ENCODE measurements around the gene GSE1. TPM values are rescaled to one million over a fixed set of nuclear protein-coding genes. Genes with fewer than 3 reads are reported as not detected.

The GSE1 gene
- polyA plus RNA-seq, 5 donors: 85.6 to 120 (median 111) TPM

DNA sequence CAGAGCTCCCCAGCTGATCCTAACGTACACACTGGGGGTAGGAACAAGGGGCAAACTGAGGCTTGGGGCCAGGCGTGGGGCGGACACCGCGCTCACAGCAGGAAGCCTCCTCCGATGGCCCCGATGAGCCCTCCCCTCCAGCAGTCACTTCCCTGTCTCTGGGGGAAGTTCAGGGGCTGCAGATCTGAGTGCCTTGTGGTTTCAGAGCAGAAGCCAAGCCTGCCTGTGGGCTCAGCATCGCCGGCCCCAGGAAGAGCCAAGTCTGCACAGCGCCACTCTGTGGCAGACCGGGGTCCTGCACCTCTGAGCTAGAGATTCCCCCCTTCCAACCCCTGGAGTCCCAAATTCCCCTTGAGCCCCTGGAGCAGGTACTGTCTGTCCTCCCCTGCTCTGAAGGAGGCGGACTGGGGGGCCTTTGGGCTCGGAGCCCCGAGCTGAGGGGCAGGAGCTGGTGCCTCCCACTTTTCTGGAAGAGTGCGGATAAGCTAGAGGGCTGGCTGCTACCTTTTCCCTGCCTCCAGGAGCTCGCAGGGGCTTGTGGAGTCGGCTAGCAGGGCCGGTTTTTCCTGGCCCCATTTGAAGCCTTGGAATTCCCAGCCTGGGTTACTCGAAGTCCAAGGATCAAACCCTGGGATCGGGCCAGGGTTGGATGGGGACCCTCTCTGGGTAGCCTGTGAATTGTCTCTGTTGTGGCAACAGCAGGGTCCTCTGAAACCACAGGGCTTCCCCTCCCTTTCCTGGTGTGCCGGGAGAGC lies 2.9 kb downstream of the GSE1 start:
- peak in 1 of 2 donors; percentile 61 for DNase-seq

DNA sequence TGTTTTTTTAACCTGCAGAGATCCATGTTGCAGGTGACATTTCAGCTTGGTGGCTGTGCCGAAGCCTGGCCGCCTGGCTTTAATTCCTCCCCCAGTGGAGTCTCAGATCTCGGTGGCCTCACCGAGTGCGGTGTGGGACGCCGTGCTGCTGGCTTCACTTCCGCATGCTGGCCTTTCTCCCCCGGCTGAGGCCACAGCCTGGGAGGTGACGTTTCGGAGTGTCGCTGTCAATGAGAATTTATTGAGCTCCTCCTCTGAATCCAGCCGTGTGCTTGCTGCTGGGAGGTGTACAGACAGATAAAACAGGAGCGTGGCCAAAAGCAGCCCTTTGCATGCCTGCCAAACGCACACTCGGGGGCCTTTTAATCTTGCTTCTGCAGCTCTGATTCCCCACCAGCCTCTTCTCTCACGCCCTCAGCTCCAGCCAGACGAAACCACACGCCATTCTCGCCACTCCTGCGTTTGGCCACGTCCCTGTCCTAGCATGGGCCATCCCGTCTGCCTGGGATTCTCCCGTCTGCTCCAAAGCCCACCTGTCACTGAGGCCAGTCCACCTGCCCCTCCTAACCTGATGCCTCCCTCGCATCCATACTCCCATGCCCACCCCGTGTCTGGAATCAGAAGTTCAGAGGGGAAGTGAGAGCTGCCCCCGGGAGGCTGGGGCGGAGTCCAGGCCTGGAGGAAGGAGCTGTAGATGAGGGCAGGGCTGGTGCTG lies 3.6 kb downstream of the GSE1 start:
- DNase-seq: no peak

DNA sequence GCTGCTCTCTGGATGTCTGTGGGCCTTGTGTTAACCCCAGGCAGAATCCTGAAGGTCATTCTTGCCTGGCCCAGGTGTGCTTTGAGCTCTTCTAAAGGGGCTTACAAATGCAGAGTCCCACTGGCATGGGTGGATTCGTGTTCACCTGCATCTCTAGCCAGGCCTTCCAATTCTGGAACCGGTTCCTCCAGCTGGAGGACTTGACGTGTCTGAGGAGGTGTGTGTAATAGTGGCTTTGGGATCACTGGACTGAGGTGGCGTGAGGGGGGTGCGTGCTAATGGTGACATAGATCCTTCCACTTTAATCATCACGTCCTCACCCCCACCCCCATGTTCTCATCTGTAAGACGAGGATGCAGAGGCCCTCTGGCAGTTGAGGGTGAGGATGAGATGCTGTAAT lies 4.8 kb downstream of the GSE1 start:
- DNase-seq: no peak

- DNase-seq: no peak
Measured at GRCh38 chr16:85618521-85618920, 5.4 kb downstream of the GSE1 start.

- no peak for DNase-seq
Measured at GRCh38 chr16:85619101-85619891, 6.2 kb downstream of the GSE1 start.

DNA sequence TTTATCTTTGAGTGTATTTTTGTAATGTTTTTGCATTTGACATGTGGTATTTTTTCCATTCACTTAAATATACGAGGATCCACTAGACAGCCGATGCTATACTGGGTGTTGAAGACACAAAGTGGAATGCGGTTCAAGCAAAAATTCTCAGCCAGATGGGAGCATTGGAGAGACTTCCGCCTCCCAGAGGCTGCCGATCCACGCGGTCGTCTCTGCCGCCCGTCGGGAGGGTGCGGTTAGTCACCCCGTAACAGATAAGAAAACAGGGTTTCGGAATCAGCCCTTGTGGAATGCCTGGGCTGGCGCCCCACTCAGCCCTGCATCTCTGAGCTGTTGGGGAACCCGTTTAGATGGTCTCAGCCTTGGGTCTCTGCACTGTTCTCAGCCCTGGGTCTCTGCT lies 7.3 kb downstream of the GSE1 start:
- DNase-seq: no peak

GRCh38 chr16:85621698-85622428 lies 8.7 kb downstream of the GSE1 start:
- no peak for DNase-seq

GRCh38 chr16:85622683-85623082 lies 9.6 kb downstream of the GSE1 start:
- no peak for DNase-seq

DNA sequence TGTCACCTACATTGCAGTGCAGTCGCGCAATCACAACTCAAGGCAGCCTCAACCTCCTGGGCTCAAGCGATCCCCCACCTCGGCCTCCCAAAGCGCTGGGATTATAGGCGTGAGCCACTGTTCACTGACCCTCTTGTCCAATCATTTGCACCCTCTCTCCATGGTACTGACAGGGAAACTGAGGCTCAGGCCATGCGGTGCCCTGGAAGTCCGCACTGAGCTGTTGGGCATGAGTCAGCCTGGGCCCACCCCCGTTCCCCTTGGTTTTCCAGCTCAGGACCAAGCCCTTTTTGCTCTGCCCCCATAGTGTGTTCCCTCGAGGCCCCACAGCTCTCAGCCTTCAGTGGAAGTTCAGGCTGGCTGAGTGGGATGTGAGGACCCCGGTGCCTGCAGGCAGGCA lies 10.1 kb downstream of the GSE1 start:
- DNase-seq: no peak

- no peak for DNase-seq
Measured at GRCh38 chr16:85623997-85624601, 11.0 kb downstream of the GSE1 start.

DNA sequence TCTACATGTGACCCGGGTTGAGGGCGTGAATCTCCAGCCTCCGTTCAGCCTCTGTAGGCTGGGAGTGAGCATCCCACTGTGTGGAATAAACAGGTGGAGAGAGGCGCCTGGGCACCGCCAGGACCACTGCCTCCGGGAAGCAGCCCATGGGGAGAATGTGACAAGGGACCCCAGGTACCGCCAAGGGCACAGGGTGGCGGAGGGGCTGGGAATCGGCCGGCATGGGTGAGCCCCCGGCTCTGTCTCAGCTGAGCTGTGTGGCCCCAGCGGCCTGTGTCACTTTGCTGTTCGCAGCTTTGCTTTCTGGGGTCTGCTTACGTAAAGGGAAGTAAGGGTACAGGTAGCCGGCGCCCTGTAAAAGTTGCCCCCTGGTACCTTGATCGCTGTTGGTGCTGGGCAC lies 11.5 kb downstream of the GSE1 start:
- DNase-seq: no peak

DNA sequence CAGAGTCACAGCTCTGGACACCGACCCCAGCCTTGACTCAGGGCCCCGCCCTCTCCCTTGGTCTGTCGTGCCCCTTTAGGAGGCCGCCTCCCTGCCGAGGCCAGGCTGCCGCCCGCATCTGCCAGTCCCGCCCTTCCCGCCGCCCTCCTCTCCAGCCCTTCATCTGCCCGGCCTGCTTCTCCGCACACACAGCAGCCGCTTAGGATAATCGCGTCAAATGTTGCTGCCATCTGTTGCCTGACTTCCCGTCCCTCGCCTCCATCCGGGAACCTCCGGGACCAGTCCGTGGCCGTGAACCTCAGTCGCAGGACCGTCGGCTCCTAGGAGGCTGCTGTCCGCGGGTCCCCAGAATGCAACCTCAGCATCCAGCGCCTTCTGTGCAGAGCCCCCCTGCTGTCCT lies 11.9 kb downstream of the GSE1 start:
- no peak for DNase-seq

DNA sequence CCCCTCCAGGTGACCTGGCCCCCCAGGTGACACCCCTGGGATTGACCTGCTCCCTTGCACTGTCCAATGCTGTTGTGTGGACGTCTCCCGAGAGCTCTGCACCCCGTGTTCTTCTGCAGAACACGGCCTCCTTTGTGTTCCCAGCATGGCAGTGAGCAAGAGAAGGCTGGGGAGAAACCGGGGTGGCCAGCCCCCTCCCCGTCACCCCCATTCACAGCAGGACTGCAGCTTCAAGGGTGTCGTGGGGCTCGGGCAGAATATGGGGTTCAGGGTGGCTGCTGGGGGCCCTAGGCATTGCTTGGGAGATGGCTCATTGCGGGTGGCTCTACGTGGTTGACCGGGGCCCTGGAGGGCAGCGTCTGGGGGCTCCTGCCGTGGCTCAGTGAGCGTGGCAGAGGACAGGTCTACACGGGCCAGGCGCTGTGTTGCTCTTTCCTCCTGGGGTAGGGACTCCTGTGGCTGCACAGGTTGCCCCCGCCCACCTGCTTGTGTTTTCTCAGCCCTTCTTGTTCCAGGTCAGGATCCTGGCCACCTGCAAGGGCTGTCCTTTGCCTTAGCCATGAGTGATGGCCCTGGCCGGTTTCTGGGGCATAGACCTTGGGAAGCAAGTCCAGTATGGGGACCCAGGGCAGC lies 12.5 kb downstream of the GSE1 start:
- DNase-seq: no peak

- no peak for DNase-seq
Measured at GRCh38 chr16:85626191-85626981, 13.3 kb downstream of the GSE1 start.

GRCh38 chr16:85627089-85627488 lies 14.0 kb downstream of the GSE1 start:
- DNase-seq: no peak

GRCh38 chr16:85627526-85628264 lies 14.6 kb downstream of the GSE1 start:
- no peak for DNase-seq

GRCh38 chr16:85628265-85628556 lies 15.1 kb downstream of the GSE1 start:
- no peak for DNase-seq

DNA sequence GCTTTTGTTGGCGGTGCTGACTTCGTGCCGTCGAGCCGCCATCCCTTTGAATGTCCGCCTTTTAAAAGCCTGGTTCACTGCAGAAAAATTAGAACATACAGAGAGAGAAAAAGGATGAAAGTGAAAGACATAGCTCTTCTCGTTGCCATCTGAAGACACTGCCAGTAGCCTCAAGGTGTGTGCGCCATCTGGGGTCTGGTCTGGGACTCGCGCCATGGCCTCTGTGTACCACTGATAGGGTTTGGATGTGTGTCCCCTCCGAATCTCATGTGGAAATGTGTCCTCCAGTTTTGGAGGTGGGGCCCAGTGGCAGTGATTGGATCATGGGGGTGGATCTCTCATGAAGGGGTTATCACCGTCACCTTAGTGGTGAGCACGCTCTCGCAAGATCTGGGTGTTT lies 15.5 kb downstream of the GSE1 start:
- no peak for DNase-seq

GRCh38 chr16:85629326-85629725 lies 16.2 kb downstream of the GSE1 start:
- DNase-seq: no peak

GRCh38 chr16:85629853-85630252 lies 16.7 kb downstream of the GSE1 start:
- no peak for DNase-seq

Measured in right lung (tissue), 5 donors.